Heart right ventricle (tissue), 16 donors: ENCODE data around the gene SLC26A9. TPM values are rescaled to one million over a fixed set of nuclear protein-coding genes. Genes with fewer than 3 reads are reported as not detected.

Experiments
- ATAC-seq, 8 donors: fragments of 200-7000 bp; cut with Tn5 transposase; one replicate each; pipeline ENCODE4 v1.9.1; 2020; ENCODE audit warnings: mild to moderate bottlenecking in 8 of 8, moderate library complexity in 8 of 8, moderate number of reproducible peaks in 1 of 8
- DNase-seq, 2 donors: peaks; one replicate each; pipeline ENCODE4 v3.0.0-alpha.2; 2020
- H3K27ac ChIP-seq, 10 donors: fragments of 200-600 bp; sonication (generic) in 2 of 10; one replicate each; pipeline versions ENCODE4 v1.5.0 to v1.8.0; 2020 to 2022; ENCODE audit warnings: mild to moderate bottlenecking in 3 of 10
- H3K27me3 ChIP-seq, 7 donors: fragments of 200-600 bp; one replicate each; pipeline ENCODE4 v1.8.0; 2021 to 2022; ENCODE audit warnings: mild to moderate bottlenecking in 2 of 7
- H3K36me3 ChIP-seq, 9 donors: fragments of 200-600 bp; sonication (generic) in 1 of 9; one replicate each; pipeline versions ENCODE4 v1.5.0 to v1.8.0; 2020 to 2022; ENCODE audit warnings: mild to moderate bottlenecking in 2 of 9
- H3K4me1 ChIP-seq, 9 donors: fragments of 200-600 bp; sonication (generic) in 1 of 9; one replicate each; pipeline versions ENCODE4 v1.5.0 to v1.8.0; 2020 to 2022; ENCODE audit warnings: mild to moderate bottlenecking in 4 of 9
- H3K4me3 ChIP-seq, 10 donors: fragments of 200-600 bp; sonication (generic) in 2 of 10; one replicate each; pipeline versions ENCODE4 v1.5.0 to v1.8.0; 2020 to 2022; ENCODE audit warnings: mild to moderate bottlenecking in 7 of 10, moderate library complexity in 2 of 10
- H3K9me3 ChIP-seq, 11 donors: fragments of 200-600 bp in 10 of 11; sonication (generic) in 2 of 11; one replicate each; pipeline versions ENCODE4 v1.5.0 to v1.8.0; 2013 to 2022; ENCODE audit warnings: mild to moderate bottlenecking in 2 of 11, control low read depth in 1 of 11, moderate library complexity in 1 of 11
- CTCF ChIP-seq, 9 donors: fragments of 200-600 bp; sonication (generic) in 2 of 9; IDR thresholded peaks; one replicate each; pipeline versions ENCODE4 v1.5.0 to v1.8.0; 2021 to 2022; ENCODE audit warnings: antibody characterized with exemption in 9 of 9, mild to moderate bottlenecking in 5 of 9, moderate library complexity in 1 of 9
- WGBS, 2 donors: extraction: QIAGEN DNeasy Blood & Tissue Kit; methylation state at CpG; one replicate each; pipeline ENCODE4 v1.1.7; 2013; ENCODE audit warnings: inconsistent platforms in 1 of 2; 5-methylcytosine and 5-hydroxymethylcytosine counted together
- intact Hi-C, 10 donors: fragments of 100-400 bp; cut with DNase I; formaldehyde crosslinking; loops; one replicate each; pipeline versions ENCODE4 v1.11.1 to v1.14.2; 2022
- polyA plus RNA-seq, 2 donors: library from polyadenylated mRNA; stranded (reverse); fragments of 200-250 nt; gene quantifications; one replicate each; pipeline ENCODE4 v1.2.3, GENCODE V29; 2013
- total RNA-seq, 10 donors: library from RNA; stranded (reverse); fragmentation: NEBNext Ultra II Directional in 3 of 10; extraction: Animal tissue kit (Norgen Biotek cat#: 25700) in 3 of 10; gene quantifications; one replicate each; pipeline versions ENCODE4 v1.2.1 to v1.2.4, GENCODE V29; 2021 to 2023
- donor health status: Arrhythmogenic right ventricular cardiomyopathy.
- donor health status: ischemic (EF 13 %, LVEDD 7.1; RV severe dilation, severe dysfunction).
- donor health status: healthy with polysubstance abuse.
- donor health status: DM: no; HTN: yes; CAD: no.
- donor health status: DM: no; HTN: no; CAD: no.
- donor health status: ischemic (EF 25% LVEDD 6.9; RV normal size, moderate dysfunction).
- donor health status: ischemic (EF 25% LVEDD 5.7; RV mildly dilated, moderate dysfunction).
- donor health status: healthy.
- donor health status: DM: yes; HTN: yes; CAD: no.
- donor health status: Ischemic cardiomyopathy.
- donor health status: ischemic (EF 35%, LVEDD 5.7; RV mildly dilated, moderate dysfunction).
- donor health status: nonischemic (EF 11% LVEDD 7.7; RV severe dilation, severe dysfunction).
- donor health status: DM: yes; HTN: yes; CAD: no.
- donor health status: PGD.
- donor health status: ischemic (EF 29% LVEDD 5.4; RV normal size, mild dysfunction).
- donor health status: nonischemic (EF 23%, LVEDD 6.1; RV moderate dilation, normal function).

SLC26A9 gene
- total and polyA plus RNA-seq, 12 donors, result 3.3 to 41.1 (median 12.7) TPM

GRCh38 chr1:205963352-205964155 lies 20.3 kb upstream of the SLC26A9 start:
- DNase-seq (no peak), ATAC-seq (no peak)
- no peak for TF ChIP-seq CTCF (IDR thresholded peaks at IDR 0.05)
- peaks cover 6 to 27% (median 21%) of the 10 kb centered on the region in 9 donors for H3K4me1 ChIP-seq
- H3K27me3 ChIP-seq, result no peaks in the 10 kb centered on the region
- WGBS, 2 donors, result 88 to 92% methylated on average over 16 of the region's 16 CpGs
- no peaks in the 10 kb centered on the region for H3K9me3 ChIP-seq
- H3K36me3 ChIP-seq, result no peaks in the 10 kb centered on the region
- intact Hi-C loops, result loop anchor here in 1 of 10 donors (5.0 kb wide), 1 partner anchor 36 kb away; no protein-coding TSS in a partner anchor
- no peak overlapping the region for H3K4me3 ChIP-seq
- no peak overlapping the region for H3K27ac ChIP-seq

GRCh38 chr1:205962821-205963221 lies 19.6 kb upstream of the SLC26A9 start:
- WGBS, 2 donors, result 81 to 86% methylated on average over 6 of the region's 6 CpGs
- Histone ChIP-seq H3K4me3 (no peak overlapping the region), H3K9me3 (no peaks in the 10 kb centered on the region), H3K27ac (no peak overlapping the region), H3K4me1 (peaks cover 6 to 27% (median 21%) of the 10 kb centered on the region in 9 donors), H3K36me3 (no peaks in the 10 kb centered on the region), H3K27me3 (no peaks in the 10 kb centered on the region)
- DNase-seq (no peak), ATAC-seq (peak in 1 of 8 donors; percentile 21)
- TF ChIP-seq CTCF (IDR thresholded peaks at IDR 0.05), result no peak
- intact Hi-C loops, result loop anchor here in 1 of 10 donors (5.0 kb wide), 1 partner anchor 36 kb away; no protein-coding TSS in a partner anchor

GRCh38 chr1:205961991-205962820 lies 18.9 kb upstream of the SLC26A9 start:
- Histone ChIP-seq H3K27me3 (no peaks in the 10 kb centered on the region), H3K4me3 (no peak overlapping the region), H3K36me3 (no peaks in the 10 kb centered on the region), H3K27ac (peak overlapping the region in 2 of 10 donors; percentile 41 to 60), H3K9me3 (no peaks in the 10 kb centered on the region), H3K4me1 (peaks cover 6 to 27% (median 21%) of the 10 kb centered on the region in 9 donors)
- TF ChIP-seq CTCF (IDR thresholded peaks at IDR 0.05), result no peak
- intact Hi-C loops, result loop anchor here in 1 of 10 donors (5.0 kb wide), 1 partner anchor 35 kb away; no protein-coding TSS in a partner anchor
- DNase-seq (peak in 1 of 2 donors; percentile 48), ATAC-seq (peak in 3 of 8 donors; percentile 40 to 67 (median 54))
- 30 to 34% methylated on average over 9 of the region's 9 CpGs for WGBS, 2 donors

DNA sequence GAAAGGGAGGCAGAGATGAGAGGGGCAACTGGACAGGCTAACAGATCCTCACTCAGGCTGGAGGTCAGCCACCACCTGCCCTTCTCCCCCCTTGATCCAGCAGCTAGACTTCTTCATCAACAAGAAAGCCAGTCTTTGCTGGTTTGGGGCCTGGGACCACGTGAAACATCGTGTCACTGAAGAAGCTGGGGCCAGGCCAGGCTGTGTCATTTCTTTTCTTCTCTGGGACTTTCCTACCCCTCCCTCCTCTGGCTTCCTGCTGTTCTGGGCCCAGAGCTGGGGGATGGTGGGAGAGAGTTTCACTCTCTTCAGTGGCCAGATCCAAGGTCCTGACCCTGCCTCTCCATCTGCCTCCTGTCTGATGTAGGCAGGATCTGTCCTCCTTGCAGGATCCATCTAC lies 18.1 kb upstream of the SLC26A9 start:
- 17 to 38% methylated on average over 2 of the region's 2 CpGs for WGBS, 2 donors
- H3K4me1 ChIP-seq, result peaks cover 6 to 27% (median 21%) of the 10 kb centered on the region in 9 donors
- H3K9me3 ChIP-seq, result no peaks in the 10 kb centered on the region
- H3K27ac ChIP-seq, result peak overlapping the region in 2 of 10 donors; percentile 41 to 70
- ATAC-seq, result peak in 7 of 8 donors; percentile 30 to 82 (median 65)
- H3K27me3 ChIP-seq, result peaks cover 0 to 3% (median 0%) of the 10 kb centered on the region in 7 donors
- H3K4me3 ChIP-seq, result no peak overlapping the region
- intact Hi-C loops, result loop anchor here in 1 of 10 donors (5.0 kb wide), 1 partner anchor 34 kb away; no protein-coding TSS in a partner anchor
- H3K36me3 ChIP-seq, result no peaks in the 10 kb centered on the region
- TF ChIP-seq CTCF (IDR thresholded peaks at IDR 0.05), result no peak
- DNase-seq, result peak in 1 of 2 donors; percentile 33
